Caco-2 (cell line): Measurements from ENCODE around the gene WWOX. TPM values are rescaled to one million over a fixed set of nuclear protein-coding genes. Genes with fewer than 3 reads are reported as not detected.

Source experiments
- BruUV-seq: library from RNA; stranded (reverse); fragments of 400-500 nt; replicated peaks from 2 replicates; lab custom pipeline; 2021; lab: Mats Ljungman, UMichigan
- CTCF ChIA-PET: fragments of 300-600 bp; sonication (Branson Sonifier 250); formaldehyde crosslinking; loops from one replicate; lab custom pipeline; 2022; ENCODE audit warnings: antibody characterized with exemption; lab: Charles Lee
- POLR2A ChIA-PET: fragments of 300-600 bp; sonication (Branson Sonifier 250); formaldehyde crosslinking; loops from one replicate; lab custom pipeline; 2022; ENCODE audit warnings: antibody characterized with exemption; lab: Charles Lee
- DNase-seq, 2 experiments: peaks; one replicate each; pipeline versions ENCODE4 v3.0.0 to v3.0.0-alpha.2; 2020 to 2022
- H3K27me3 ChIP-seq: replicated peaks from 2 replicates; pipeline ENCODE4 v1.6.0; 2011; ENCODE audit warnings: low read length; ENCODE audit not compliant: control insufficient read depth, insufficient read depth
- H3K36me3 ChIP-seq: 2 replicates; pipeline ENCODE4 v1.5.1; 2011; ENCODE audit warnings: low read length; ENCODE audit not compliant: control insufficient read depth, insufficient read depth
- H3K4me1 ChIP-seq: fragments of 250-450 bp; sonication (Bioruptor Pico); 2 replicates; pipeline ENCODE4 v1.5.1; 2020; ENCODE audit warnings: mild to moderate bottlenecking
- H3K4me3 ChIP-seq: 2 replicates; pipeline ENCODE4 v1.5.1; 2011; ENCODE audit warnings: low read depth, mild to moderate bottlenecking, control low read depth, low read length
- H3K9me3 ChIP-seq: fragments of 250-450 bp; sonication (Bioruptor Pico); 2 replicates; pipeline ENCODE4 v1.5.1; 2020; ENCODE audit warnings: mild to moderate bottlenecking, moderate library complexity
- H3K27ac Mint-ChIP-seq: one replicate; pipeline ENCODE4 v1.8.0; 2022; ENCODE audit warnings: mixed read lengths; ENCODE audit not compliant: unreplicated experiment
- H3K27me3 Mint-ChIP-seq: one replicate; pipeline ENCODE4 v1.8.0; 2022; ENCODE audit warnings: mixed read lengths; ENCODE audit not compliant: insufficient read depth, unreplicated experiment
- H3K36me3 Mint-ChIP-seq: one replicate; pipeline ENCODE4 v1.8.0; 2022; ENCODE audit warnings: mild to moderate bottlenecking, mixed read lengths; ENCODE audit not compliant: insufficient read depth, unreplicated experiment
- H3K4me1 Mint-ChIP-seq: one replicate; pipeline ENCODE4 v1.8.0; 2022; ENCODE audit warnings: low read depth, mixed read lengths; ENCODE audit not compliant: unreplicated experiment
- H3K4me3 Mint-ChIP-seq: one replicate; pipeline ENCODE4 v1.8.0; 2022; ENCODE audit warnings: mild to moderate bottlenecking, moderate library complexity, mixed read lengths; ENCODE audit not compliant: unreplicated experiment
- H3K9me3 Mint-ChIP-seq: one replicate; pipeline ENCODE4 v1.8.0; 2022; ENCODE audit warnings: mixed read lengths; ENCODE audit not compliant: unreplicated experiment
- CTCF ChIP-seq, 2 experiments: fragments of 200-600 bp in 1 of 2; IDR thresholded peaks; 1 replicate in 1 of 2; 2 replicates in 1 of 2; pipeline versions ENCODE4 v1.5.1 to v1.8.0; 2011 to 2022; ENCODE audit warnings: antibody characterized with exemption in 1 of 2, control low read depth in 1 of 2, inconsistent platforms in 1 of 2, low read depth in 1 of 2, low read length in 1 of 2, mild to moderate bottlenecking in 1 of 2, moderate library complexity in 1 of 2; ENCODE audit not compliant: insufficient read depth in 1 of 2, severe bottlenecking in 1 of 2, unreplicated experiment in 1 of 2
- intact Hi-C: fragments of 100-400 bp; cut with micrococcal nuclease; formaldehyde crosslinking; loops from one replicate; pipeline ENCODE4 v1.10.0; 2022; ENCODE audit not compliant: unreplicated experiment
- total RNA-seq: library from RNA; stranded (reverse); gene quantifications from 2 replicates; pipeline ENCODE4 v1.2.3, GENCODE V29; 2022

WWOX gene
- total RNA-seq, 1 experiment from 2014 or later = 45.0 TPM

GRCh38 chr16:79136955-79137354 is 1037.5 kb downstream of the WWOX start:
- H3K9me3 Mint-ChIP-seq = no peaks in the 10 kb centered on the region

GRCh38 chr16:79137426-79137939 is 1038.0 kb downstream of the WWOX start:
- TF ChIP-seq CTCF (IDR thresholded peaks at IDR 0.05; ENCODE audit: insufficient read depth in 1 of 2, low read depth in 1 of 2, low read length in 1 of 2, severe bottlenecking in 1 of 2, unreplicated experiment in 1 of 2) = no peak
- H3K27me3 ChIP-seq = no peaks in the 10 kb centered on the region
- H3K4me3 ChIP-seq = no peak overlapping the region
- no peaks in the 10 kb centered on the region for H3K27me3 Mint-ChIP-seq
- no peaks in the 10 kb centered on the region for H3K36me3 Mint-ChIP-seq
- DNase-seq = no peak
- intact Hi-C loops = no loop called here
- no peaks in the 10 kb centered on the region for H3K36me3 ChIP-seq
- CTCF ChIA-PET = interaction anchor here (0.5 kb wide), 1 partner anchor 17 kb away, joined by 11 read pairs; no protein-coding TSS in a partner anchor
- H3K4me3 Mint-ChIP-seq = no peak overlapping the region
- no peaks in the 10 kb centered on the region for H3K9me3 ChIP-seq
- H3K4me1 Mint-ChIP-seq = peaks cover 9% of the 10 kb centered on the region
- no peaks in the 10 kb centered on the region for H3K9me3 Mint-ChIP-seq
- H3K27ac Mint-ChIP-seq = no peak overlapping the region
- POLR2A ChIA-PET = no interaction called here
- no peaks in the 10 kb centered on the region for H3K4me1 ChIP-seq
- BruUV-seq = no TSS peak

More at GRCh38 chr16:79136955-79137354, 1037.5 kb downstream of the WWOX start:
- BruUV-seq = no TSS peak
- DNase-seq = no peak
- H3K9me3 ChIP-seq = no peaks in the 10 kb centered on the region
- no peaks in the 10 kb centered on the region for H3K27me3 ChIP-seq
- ChIA-PET POLR2A (no interaction called here), CTCF (no interaction called here)
- H3K36me3 ChIP-seq = no peaks in the 10 kb centered on the region
- Mint-ChIP-seq H3K4me3 (no peak overlapping the region), H3K27ac (no peak overlapping the region), H3K4me1 (peaks cover 9% of the 10 kb centered on the region), H3K36me3 (no peaks in the 10 kb centered on the region), H3K27me3 (no peaks in the 10 kb centered on the region)
- no peak overlapping the region for H3K4me3 ChIP-seq
- TF ChIP-seq CTCF (IDR thresholded peaks at IDR 0.05; ENCODE audit: insufficient read depth in 1 of 2, low read depth in 1 of 2, low read length in 1 of 2, severe bottlenecking in 1 of 2, unreplicated experiment in 1 of 2) = no peak
- intact Hi-C loops = no loop called here
- no peaks in the 10 kb centered on the region for H3K4me1 ChIP-seq

GRCh38 chr16:79139799-79140198 is 1040.3 kb downstream of the WWOX start:
- Mint-ChIP-seq H3K36me3 (no peaks in the 10 kb centered on the region), H3K9me3 (no peaks in the 10 kb centered on the region), H3K4me1 (no peaks in the 10 kb centered on the region), H3K27ac (no peak overlapping the region), H3K27me3 (no peaks in the 10 kb centered on the region), H3K4me3 (no peak overlapping the region)
- TF ChIP-seq CTCF (IDR thresholded peaks at IDR 0.05; ENCODE audit: insufficient read depth in 1 of 2, low read depth in 1 of 2, low read length in 1 of 2, severe bottlenecking in 1 of 2, unreplicated experiment in 1 of 2) = no peak
- Histone ChIP-seq H3K9me3 (no peaks in the 10 kb centered on the region), H3K4me1 (no peaks in the 10 kb centered on the region), H3K4me3 (no peak overlapping the region), H3K36me3 (no peaks in the 10 kb centered on the region), H3K27me3 (no peaks in the 10 kb centered on the region)
- intact Hi-C loops = no loop called here
- DNase-seq = no peak
- ChIA-PET CTCF (interaction anchor here (0.5 kb wide), 1 partner anchor 250 kb away, joined by 3 read pairs; no protein-coding TSS in a partner anchor), POLR2A (no interaction called here)
- no TSS peak for BruUV-seq
